KOPT-K1 (cell line): ENCODE measurements around the gene COL11A2.

Source experiments
- H3K27ac ChIP-seq: fragments of 200-600 bp; sonication (generic); 2 replicates; pipeline ENCODE4 v1.5.1; 2016; ENCODE audit warnings: antibody characterized with exemption, mild to moderate bottlenecking, low read depth, low read length; ENCODE audit not compliant: poor library complexity, severe bottlenecking
- H3K36me3 ChIP-seq: fragments of 200-600 bp; sonication (generic); 2 replicates; pipeline ENCODE4 v1.5.1; 2017; ENCODE audit warnings: antibody characterized with exemption, mild to moderate bottlenecking, low read length, moderate library complexity; ENCODE audit not compliant: insufficient read depth
- H3K9me3 ChIP-seq: fragments of 200-600 bp; sonication (generic); 2 replicates; pipeline ENCODE4 v1.5.1; 2017; ENCODE audit warnings: antibody characterized with exemption, low read length, mild to moderate bottlenecking; ENCODE audit not compliant: insufficient read depth, poor library complexity, severe bottlenecking

COL11A2 gene

DNA sequence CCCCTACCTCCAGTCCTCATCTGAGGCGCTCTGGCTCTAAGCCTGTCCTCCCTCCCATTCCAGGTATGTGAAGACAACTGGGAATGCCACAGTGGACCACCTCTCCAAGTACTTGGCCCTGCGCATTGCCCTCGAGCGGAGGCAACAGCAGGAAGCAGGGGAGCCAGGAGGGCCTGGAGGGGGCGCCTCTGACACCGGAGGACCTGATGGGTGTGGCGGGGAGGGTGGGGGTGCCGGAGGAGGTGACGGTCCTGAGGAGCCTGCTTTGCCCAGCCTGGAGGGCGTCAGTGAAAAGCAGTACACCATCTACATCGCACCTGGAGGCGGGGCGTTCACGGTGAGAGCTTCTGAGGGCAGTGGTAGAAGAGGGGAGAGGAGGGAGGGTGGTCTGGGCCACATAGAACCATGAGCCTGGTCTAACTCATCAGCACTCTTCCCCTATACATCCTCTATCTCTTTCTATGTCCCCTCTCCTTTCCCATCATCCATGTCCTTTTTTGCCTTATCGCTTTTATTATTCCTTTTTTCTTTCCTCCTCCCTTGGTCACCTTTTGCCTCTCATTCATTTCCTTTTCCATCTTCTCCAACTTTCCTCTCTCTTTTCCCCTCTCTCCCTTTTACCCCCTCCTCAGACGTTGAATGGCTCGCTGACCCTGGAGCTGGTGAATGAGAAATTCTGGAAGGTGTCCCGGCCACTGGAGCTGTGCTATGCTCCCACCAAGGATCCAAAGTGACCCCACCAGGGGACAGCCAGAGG is 19.6 kb upstream of the COL11A2 start:
- peaks cover 21% of the 10 kb centered on the region for H3K36me3 ChIP-seq
- H3K27ac ChIP-seq: no peak overlapping the region
- H3K9me3 ChIP-seq: no peaks in the 10 kb centered on the region

DNA sequence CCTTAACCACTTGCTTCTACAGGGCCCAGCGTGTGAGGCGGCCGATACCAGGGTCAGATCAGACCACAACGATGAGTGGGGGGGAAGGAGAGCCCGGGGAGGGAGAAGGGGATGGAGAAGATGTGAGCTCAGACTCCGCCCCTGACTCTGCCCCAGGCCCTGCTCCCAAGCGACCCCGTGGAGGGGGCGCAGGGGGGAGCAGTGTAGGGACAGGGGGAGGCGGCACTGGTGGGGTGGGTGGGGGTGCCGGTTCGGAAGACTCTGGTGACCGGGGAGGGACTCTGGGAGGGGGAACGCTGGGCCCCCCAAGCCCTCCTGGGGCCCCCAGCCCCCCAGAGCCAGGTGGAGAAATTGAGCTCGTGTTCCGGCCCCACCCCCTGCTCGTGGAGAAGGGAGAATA is 18.9 kb upstream of the COL11A2 start:
- H3K9me3 ChIP-seq: no peaks in the 10 kb centered on the region
- H3K36me3 ChIP-seq: peaks cover 21% of the 10 kb centered on the region
- H3K27ac ChIP-seq: no peak overlapping the region

DNA sequence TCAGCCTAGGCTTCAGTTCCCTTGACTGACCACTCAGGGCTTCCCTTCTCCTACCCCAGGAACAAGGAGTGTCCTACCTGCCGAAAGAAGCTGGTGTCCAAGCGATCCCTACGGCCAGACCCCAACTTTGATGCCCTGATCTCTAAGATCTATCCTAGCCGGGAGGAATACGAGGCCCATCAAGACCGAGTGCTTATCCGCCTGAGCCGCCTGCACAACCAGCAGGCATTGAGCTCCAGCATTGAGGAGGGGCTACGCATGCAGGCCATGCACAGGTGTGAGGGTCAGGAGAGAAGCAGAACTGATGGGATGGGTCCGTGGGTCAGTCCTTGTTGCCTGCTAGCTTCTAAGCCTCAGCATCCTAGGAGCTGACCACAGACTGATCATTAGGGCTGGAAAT is 17.6 kb upstream of the COL11A2 start:
- no peaks in the 10 kb centered on the region for H3K9me3 ChIP-seq
- no peak overlapping the region for H3K27ac ChIP-seq
- peaks cover 21% of the 10 kb centered on the region for H3K36me3 ChIP-seq

DNA sequence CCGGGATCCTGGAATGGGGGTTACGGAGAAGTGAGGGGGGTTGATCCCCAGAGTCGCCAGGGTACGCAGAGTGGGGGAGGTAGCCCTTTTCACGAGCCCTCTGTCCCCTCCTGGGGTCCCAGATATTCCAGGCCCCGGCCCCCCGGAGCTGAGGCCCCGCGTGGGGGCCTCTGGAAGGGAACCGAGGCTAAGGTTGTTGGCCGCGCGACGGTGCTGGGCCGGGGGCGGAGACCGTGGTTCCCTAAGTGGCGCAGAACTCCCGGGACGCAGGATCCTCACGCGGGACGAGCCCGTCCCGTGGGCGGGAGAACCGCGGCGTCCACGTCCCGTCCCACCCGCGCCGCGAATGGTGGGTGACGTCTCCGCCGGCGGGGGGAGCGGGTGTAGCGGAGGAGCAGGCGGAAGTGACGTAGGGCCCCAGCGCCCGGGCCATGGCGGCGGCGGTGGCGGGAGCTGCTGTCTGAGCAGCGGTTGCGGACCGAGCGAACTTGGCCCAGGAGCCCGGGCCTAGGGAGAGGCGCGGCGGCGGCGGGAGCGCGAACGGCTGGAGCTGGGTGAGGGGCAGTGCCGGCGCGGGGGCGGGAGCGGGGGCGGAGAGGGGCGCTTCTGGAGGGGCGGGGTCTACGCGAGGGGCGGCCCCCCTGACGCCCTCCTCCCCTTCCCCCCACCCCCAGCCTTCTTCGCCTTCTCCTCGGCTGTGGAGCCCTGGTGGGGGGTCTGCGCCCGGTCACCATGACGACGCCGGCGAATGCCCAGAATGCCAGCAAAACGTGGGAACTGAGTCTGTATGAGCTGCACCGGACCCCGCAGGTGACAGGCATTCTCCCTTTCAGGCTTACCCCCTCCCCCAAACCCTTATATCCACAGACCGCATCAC is 16.1 kb upstream of the COL11A2 start, which contains the start of gene RING1:
Gene RING1 (plus strand): TSS at position 410 of the 877 bp plus-strand sequence. CDS start 323 bp downstream, at position 733.
- H3K27ac ChIP-seq: peak within 1 kb of the TSS; percentile 79
- peaks cover 28% of the 10 kb centered on the region for H3K36me3 ChIP-seq
- no peaks in the 10 kb centered on the region for H3K9me3 ChIP-seq

DNA sequence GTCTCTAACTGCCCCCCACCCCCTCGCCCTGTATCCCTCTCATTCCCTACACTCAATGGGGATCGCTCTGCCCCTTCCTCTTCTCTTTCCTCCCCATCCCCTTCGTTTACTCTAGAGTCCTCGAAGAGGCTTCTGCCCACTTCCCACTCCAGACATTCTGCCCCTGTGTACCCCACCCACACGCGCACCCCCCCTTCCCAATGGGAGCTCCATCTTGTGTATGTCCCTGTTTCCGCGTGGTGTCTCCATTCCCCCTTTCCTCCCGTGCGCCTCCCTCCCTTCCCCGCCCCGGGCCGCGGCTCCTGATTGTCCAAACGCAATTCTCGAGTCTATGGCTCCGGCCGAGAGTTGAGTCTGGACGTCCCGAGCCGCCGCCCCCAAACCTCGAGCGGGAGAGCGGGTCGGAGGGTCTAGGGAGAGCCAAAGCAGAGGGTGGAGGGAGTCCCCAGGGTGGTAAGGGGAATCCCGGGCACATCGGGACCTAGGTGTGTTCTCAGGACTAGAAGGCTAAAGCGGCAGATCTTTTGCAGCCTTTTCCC is 15.4 kb upstream of the COL11A2 start:
- peak overlapping the region; percentile 79 for H3K27ac ChIP-seq
- peaks cover 35% of the 10 kb centered on the region for H3K36me3 ChIP-seq

DNA sequence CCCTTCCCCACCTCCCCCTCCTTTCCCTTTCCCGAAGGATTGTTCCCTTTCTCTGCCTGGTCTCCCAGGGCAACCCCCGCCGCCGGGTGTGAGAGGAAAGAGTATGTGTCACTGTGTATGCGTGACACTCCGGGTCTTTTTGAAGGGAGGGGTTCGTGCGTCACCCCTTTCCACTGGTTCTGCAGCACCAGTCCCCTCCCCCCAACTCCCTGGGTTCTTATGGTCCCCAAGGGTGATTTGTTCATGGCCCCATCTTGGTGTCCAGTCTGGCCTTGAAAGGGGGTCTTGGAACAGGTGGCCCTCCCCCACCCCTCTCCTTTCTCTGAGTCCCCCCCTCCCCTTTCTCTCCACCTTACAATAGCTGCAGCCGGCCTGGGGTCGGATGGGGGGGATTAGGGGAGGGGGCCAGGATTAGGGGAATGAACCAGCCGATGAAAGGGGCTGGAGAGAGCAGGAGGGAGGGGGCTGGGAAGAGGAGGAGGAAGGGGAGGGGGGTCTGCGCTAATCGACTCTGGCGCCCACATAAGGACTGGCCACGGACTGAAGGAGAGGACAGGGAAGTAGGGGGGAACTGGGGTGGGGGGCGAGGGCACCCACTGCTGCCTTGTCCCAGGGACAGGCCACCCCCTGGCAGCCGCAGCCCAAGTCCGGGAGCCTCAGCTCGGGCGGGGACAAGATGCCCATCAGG is 14.7 kb upstream of the COL11A2 start:
- H3K36me3 ChIP-seq: peaks cover 41% of the 10 kb centered on the region
- H3K27ac ChIP-seq: no peak overlapping the region
- H3K9me3 ChIP-seq: no peaks in the 10 kb centered on the region

More for the DNA sequence above, 15.4 kb upstream of the COL11A2 start:
- H3K9me3 ChIP-seq: no peaks in the 10 kb centered on the region

DNA sequence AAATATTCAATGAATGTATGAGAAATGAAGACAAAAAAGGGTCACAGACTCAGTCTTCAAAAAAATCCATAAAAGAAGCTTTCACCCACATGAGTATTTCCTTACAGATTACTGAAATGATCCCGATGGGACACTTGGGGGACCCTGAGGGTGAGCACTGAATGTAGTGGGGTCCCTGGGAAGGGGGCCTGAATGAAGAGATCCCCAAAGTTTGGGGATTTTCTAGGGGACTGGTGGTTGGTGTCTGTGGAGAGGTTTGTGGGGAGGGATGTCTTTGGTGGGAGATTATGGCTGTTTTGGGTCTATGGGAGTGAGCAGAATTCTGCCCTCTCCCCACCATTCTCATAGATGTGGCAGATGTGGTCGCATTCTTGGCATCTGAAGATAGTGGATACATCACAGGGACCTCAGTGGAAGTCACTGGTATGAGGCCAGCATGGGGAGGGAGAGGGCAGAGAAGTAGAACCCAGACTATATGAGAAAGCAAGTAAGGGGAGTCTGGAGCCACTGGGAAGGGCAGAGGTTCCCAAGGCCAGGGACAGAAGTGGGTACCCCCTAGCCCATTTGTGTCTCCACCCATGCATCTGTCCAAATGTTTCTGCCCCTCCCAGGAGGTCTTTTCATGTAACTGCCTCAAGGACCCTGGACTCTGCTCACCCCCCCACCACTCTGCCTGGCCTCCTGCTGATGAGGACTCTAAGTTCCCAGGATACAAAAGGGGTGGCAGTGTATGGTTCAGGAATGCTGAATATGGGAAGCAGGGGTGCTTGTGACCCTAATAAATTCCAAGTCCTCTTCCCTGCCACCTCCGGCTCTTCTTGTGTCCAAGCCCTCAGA is 14.0 kb upstream of the COL11A2 start:
- Histone ChIP-seq H3K27ac (no peak overlapping the region), H3K9me3 (no peaks in the 10 kb centered on the region), H3K36me3 (peaks cover 42% of the 10 kb centered on the region)

DNA sequence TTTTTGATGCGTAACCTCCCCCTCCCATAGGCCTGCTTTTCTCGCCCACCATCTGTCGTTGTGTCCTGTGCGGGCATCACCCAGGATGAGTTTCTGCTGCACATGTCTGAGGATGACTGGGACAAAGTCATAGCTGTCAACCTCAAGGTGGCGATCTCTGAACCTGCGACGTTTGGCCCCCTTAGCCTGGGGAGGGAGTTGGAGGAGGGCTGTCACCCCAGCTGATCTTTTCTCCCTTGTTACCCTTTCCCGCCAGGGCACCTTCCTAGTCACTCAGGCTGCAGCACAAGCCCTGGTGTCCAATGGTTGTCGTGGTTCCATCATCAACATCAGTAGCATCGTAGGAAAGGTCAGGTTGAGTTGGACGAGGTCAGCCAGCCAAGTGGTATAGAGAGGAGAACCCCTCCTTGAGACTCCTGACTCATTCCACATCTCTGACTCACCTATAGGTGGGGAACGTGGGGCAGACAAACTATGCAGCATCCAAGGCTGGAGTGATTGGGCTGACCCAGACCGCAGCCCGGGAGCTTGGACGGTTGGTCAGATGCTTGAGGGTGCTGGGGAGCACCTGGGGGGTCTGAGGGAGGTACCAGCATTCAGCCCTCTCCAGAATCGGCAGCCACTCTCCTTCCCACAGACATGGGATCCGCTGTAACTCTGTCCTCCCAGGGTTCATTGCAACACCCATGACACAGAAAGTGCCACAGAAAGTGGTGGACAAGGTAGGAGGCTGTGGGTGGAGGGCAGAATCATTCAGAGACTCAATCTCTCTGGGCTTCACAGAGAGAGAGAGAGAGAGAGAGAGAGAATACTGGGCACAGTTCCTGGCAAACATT is 13.1 kb upstream of the COL11A2 start:
- Histone ChIP-seq H3K9me3 (no peaks in the 10 kb centered on the region), H3K27ac (peak overlapping the region; percentile 73), H3K36me3 (peaks cover 35% of the 10 kb centered on the region)

DNA sequence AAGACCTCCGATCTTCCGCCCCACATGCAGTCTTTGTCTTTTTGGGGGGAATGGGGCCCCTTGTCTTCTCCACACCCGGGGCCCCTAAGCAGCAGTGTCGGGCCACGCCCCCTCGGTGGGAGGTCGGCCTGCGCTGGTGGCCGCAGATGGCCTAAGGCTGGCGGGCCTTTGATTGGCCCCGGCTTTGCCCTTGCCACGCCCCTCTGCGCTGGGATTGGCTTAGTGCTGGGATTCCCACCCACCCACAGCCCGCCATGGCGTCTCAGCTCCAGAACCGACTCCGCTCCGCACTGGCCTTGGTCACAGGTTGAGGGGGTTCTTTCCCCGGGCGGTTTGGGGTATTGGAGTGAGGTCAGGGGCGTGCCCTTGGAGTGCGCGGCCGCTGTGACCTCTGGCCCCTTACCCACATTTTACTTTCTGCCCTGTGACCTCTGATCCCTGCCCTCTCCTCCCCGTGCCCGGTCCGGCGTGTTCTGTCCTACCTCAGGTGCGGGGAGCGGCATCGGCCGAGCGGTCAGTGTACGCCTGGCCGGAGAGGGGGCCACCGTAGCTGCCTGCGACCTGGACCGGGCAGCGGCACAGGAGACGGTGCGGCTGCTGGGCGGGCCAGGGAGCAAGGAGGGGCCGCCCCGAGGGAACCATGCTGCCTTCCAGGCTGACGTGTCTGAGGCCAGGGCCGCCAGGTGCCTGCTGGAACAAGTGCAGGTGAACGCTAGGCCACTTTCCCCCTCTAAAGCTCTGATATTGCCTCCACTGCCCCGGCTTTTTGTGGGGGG is 12.3 kb upstream of the COL11A2 start, which contains the start of gene HSD17B8:
Gene HSD17B8 (plus strand): TSS at position 241 of the 776 bp plus-strand sequence. CDS start 14 bp downstream, at position 255.
- Histone ChIP-seq H3K9me3 (no peaks in the 10 kb centered on the region), H3K36me3 (peaks cover 27% of the 10 kb centered on the region), H3K27ac (peak within 1 kb of the TSS; percentile 73)

DNA sequence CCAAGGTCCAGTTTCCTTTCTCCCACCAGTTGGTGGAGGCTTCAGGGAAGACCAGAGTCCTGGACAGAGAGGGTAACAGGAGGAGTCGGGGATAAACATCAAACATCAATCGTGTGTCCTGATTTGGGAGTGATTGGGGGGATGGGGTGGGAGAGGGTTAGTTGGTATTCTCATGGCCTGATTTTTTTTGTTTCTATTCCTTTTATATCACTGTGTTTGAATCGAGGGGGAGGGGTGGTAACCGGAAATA is 11.8 kb upstream of the COL11A2 start:
- H3K9me3 ChIP-seq: no peaks in the 10 kb centered on the region
- peak overlapping the region; percentile 73 for H3K27ac ChIP-seq
- peaks cover 25% of the 10 kb centered on the region for H3K36me3 ChIP-seq

DNA sequence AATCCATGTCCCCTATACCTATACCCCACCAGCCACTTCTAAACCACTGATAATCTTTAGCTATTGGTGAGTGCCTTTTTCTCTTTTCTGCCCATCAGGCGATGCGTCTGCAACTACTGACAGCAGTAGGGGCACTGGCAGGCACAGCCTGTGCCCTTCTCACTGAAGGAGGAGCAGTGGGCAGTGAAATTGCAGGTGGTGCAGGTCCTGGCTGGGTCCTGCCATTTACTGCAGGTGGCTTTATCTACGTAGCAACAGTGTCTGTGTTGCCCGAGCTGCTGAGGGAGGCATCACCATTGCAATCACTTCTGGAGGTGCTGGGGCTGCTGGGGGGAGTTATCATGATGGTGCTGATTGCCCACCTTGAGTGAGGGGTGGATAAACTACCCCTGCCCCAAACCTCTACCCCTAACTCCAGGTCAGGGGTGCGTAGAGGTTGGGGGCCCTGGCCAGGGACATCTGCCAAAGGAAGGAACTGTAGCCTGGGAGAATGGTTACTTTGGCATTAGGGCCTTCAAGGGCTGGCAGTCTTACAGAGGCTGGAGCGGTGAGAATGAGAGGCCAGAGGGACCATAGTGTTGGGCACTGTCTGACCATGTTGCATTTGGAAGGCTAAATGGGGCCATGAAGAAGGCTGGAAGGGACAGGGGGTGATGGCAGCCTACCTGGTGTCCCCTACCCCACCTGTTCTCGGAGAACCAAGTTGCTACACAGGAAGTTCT is 11.3 kb upstream of the COL11A2 start:
- Histone ChIP-seq H3K27ac (peak overlapping the region; percentile 73), H3K36me3 (peaks cover 25% of the 10 kb centered on the region), H3K9me3 (no peaks in the 10 kb centered on the region)

DNA sequence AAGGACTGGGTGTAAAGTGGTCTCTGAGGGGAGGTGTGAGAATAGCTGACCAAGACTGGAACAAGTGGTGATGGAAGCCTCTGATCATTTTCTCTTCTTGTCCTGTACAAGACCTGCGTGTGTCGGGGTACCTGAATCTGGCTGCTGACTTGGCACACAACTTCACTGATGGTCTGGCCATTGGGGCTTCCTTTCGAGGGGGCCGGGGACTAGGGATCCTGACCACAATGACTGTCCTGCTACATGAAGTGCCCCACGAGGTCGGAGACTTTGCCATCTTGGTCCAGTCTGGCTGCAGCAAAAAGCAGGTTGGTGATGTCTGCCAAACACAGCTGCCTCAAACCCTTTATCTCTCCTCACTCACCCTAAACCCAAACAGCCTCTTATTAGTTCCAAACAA is 10.5 kb upstream of the COL11A2 start:
- H3K9me3 ChIP-seq: no peaks in the 10 kb centered on the region
- no peak overlapping the region for H3K27ac ChIP-seq
- H3K36me3 ChIP-seq: peaks cover 25% of the 10 kb centered on the region
